Choroid plexus epithelial cell (primary cell): ENCODE results near the gene MARCHF3.
"Not testable (repeated sequence)": the region's sequence is repeated elsewhere in the genome, so short reads cannot be mapped to it uniquely, and the experiment has no call there.

Source experiments
- DNase-seq: peaks from one replicate; pipeline ENCODE4 v3.0.0-alpha.2; 2010; ENCODE audit warnings: low read depth
- H3K4me3 ChIP-seq: 2 replicates; pipeline ENCODE4 v1.5.1; 2011; ENCODE audit warnings: low read depth, mild to moderate bottlenecking, control low read depth, low read length, moderate library complexity
- CTCF ChIP-seq: conservative IDR thresholded peaks from 2 replicates; pipeline ENCODE4 v1.5.1; 2011; ENCODE audit warnings: low read depth, mild to moderate bottlenecking, control low read depth, inconsistent platforms, low read length, moderate library complexity

Gene MARCHF3

GRCh38 chr5:127061537-127061936 is 31.2 kb upstream of the MARCHF3 start:
- no peak for TF ChIP-seq CTCF
- no peak for DNase-seq
- H3K4me3 ChIP-seq: no peak overlapping the region

- no peak for TF ChIP-seq CTCF
Measured at GRCh38 chr5:127060470-127060985, 30.2 kb upstream of the MARCHF3 start.

GRCh38 chr5:127056896-127057295 is 26.5 kb upstream of the MARCHF3 start:
- TF ChIP-seq CTCF: no peak
- no peak for DNase-seq

More at GRCh38 chr5:127060470-127060985, 30.2 kb upstream of the MARCHF3 start:
- peak; percentile 8 for DNase-seq
- no peak overlapping the region for H3K4me3 ChIP-seq

GRCh38 chr5:127055880-127056653 is 25.7 kb upstream of the MARCHF3 start:
- no peak for TF ChIP-seq CTCF
- no peak overlapping the region for H3K4me3 ChIP-seq
- no peak for DNase-seq

More at GRCh38 chr5:127056896-127057295, 26.5 kb upstream of the MARCHF3 start:
- H3K4me3 ChIP-seq: no peak overlapping the region

GRCh38 chr5:127053551-127053950 is 23.2 kb upstream of the MARCHF3 start:
- DNase-seq, H3K4me3 ChIP-seq: not testable (repeated sequence)

GRCh38 chr5:127053049-127053448 is 22.7 kb upstream of the MARCHF3 start:
- TF ChIP-seq CTCF: no peak
- H3K4me3 ChIP-seq: no peak overlapping the region
- DNase-seq: no peak

GRCh38 chr5:127051591-127051990 is 21.2 kb upstream of the MARCHF3 start:
- TF ChIP-seq CTCF: no peak
- DNase-seq: no peak
- no peak overlapping the region for H3K4me3 ChIP-seq
